K562 (cell line): ENCODE data around the gene PCBD2. TPM values are rescaled to one million over a fixed set of nuclear protein-coding genes. Genes with fewer than 3 reads are reported as not detected.
A peak's percentile ranks its signal among the peaks of the same experiment; 100 is the strongest.

ENCODE experiments used
- ATF7 ChIP-seq: fragments of 450-650 bp; IDR thresholded peaks from 2 replicates; pipeline ENCODE4 v1.7.1; 2014; ENCODE audit warnings: mild to moderate bottlenecking, moderate library complexity
- CREB3L1 ChIP-seq: fragments of 450-650 bp; IDR thresholded peaks from 2 replicates; pipeline ENCODE4 v1.6.1; 2014; ENCODE audit warnings: low read depth, mild to moderate bottlenecking, moderate library complexity, borderline replicate concordance
- HDAC2 ChIP-seq: fragments of 450-650 bp; IDR thresholded peaks from 2 replicates; pipeline ENCODE4 v1.6.1; 2016; ENCODE audit warnings: mild to moderate bottlenecking
- HSF4 ChIP-seq: fragments of 250-450 bp; sonication (Bioruptor Pico); IDR thresholded peaks from 2 replicates; pipeline ENCODE4 v2.1.2; 2022; ENCODE audit warnings: mild to moderate bottlenecking, moderate library complexity, borderline replicate concordance
- JUN ChIP-seq, 2 experiments: sonication (generic) in 1 of 2; formaldehyde crosslinking in 1 of 2; IDR thresholded peaks; 2 replicates each; pipeline versions ENCODE4 v1.6.1 to v1.8.0; 2012 to 2022; ENCODE audit warnings: borderline replicate concordance in 2 of 2, mild to moderate bottlenecking in 2 of 2, improper control_type of control experiment in 1 of 2, low read depth in 1 of 2, low read length in 1 of 2, missing genetic modification reagents in 1 of 2
- KLF1 ChIP-seq: fragments of 450-650 bp; IDR thresholded peaks from 2 replicates; pipeline ENCODE4 v1.6.1; 2016; ENCODE audit warnings: missing genetic modification characterization, missing compliant biosample characterization
- MCM7 ChIP-seq, 2 experiments: fragments of 450-650 bp; IDR thresholded peaks; 2 replicates each; pipeline ENCODE4 v1.6.1; 2016 to 2018
- NBN ChIP-seq: fragments of 450-650 bp; IDR thresholded peaks from 2 replicates; pipeline ENCODE4 v1.6.1; 2016; ENCODE audit warnings: low read depth, mild to moderate bottlenecking
- RBM34 ChIP-seq: fragments of 200-400 bp; formaldehyde crosslinking; IDR thresholded peaks from 2 replicates; pipeline ENCODE4 v1.6.1; 2018; ENCODE audit warnings: low read length, borderline replicate concordance; ENCODE audit not compliant: insufficient read depth
- RNF219 ChIP-seq: fragments of 250-450 bp; sonication (Bioruptor Pico); IDR thresholded peaks from 2 replicates; pipeline ENCODE4 v1.5.0; 2022; ENCODE audit warnings: mild to moderate bottlenecking
- TAL1 ChIP-seq: fragments of 450-650 bp; IDR thresholded peaks from 2 replicates; pipeline ENCODE4 v1.6.1; 2016; ENCODE audit warnings: mild to moderate bottlenecking
- TCF7 ChIP-seq: sonication (generic); IDR thresholded peaks from 2 replicates; pipeline ENCODE4 v1.6.1; 2016; ENCODE audit warnings: antibody characterized with exemption, borderline replicate concordance
- TCFL5 ChIP-seq: fragments of 250-450 bp; sonication (Bioruptor Pico); conservative IDR thresholded peaks from 2 replicates; pipeline ENCODE4 v1.6.1; 2021; ENCODE audit warnings: mild to moderate bottlenecking, moderate library complexity, matching md5 sums
- ZFP30 ChIP-seq: fragments of 250-450 bp; sonication (Bioruptor Pico); IDR thresholded peaks from 2 replicates; pipeline ENCODE4 v1.8.0; 2022; ENCODE audit warnings: moderate library complexity, mild to moderate bottlenecking, inconsistent platforms, borderline replicate concordance
- ZNF175 ChIP-seq: fragments of 200-800 bp; sonication (Bioruptor generic); IDR thresholded peaks from 2 replicates; pipeline ENCODE4 v1.6.1; 2016; ENCODE audit warnings: low read depth, mild to moderate bottlenecking, missing genetic modification characterization, missing compliant biosample characterization
- ZNF217 ChIP-seq: sonication (generic); formaldehyde crosslinking; IDR thresholded peaks from 2 replicates; pipeline ENCODE4 v1.8.0; 2022; ENCODE audit warnings: mild to moderate bottlenecking, missing genetic modification reagents
- ZNF408 ChIP-seq: fragments of 250-450 bp; sonication (Bioruptor Pico); IDR thresholded peaks from 2 replicates; pipeline ENCODE4 v1.4.0; 2020; ENCODE audit warnings: low read depth, mild to moderate bottlenecking, moderate library complexity
- ZNF41 ChIP-seq: fragments of 250-450 bp; sonication (Bioruptor Pico); conservative IDR thresholded peaks from 2 replicates; pipeline ENCODE4 v1.4.0; 2020; ENCODE audit warnings: mild to moderate bottlenecking
- ZNF444 ChIP-seq: fragments of 250-450 bp; sonication (Bioruptor Pico); IDR thresholded peaks from 2 replicates; pipeline ENCODE4 v1.4.0; 2020; ENCODE audit warnings: mild to moderate bottlenecking, moderate library complexity
- ZNF695 ChIP-seq: fragments of 450-650 bp; formaldehyde crosslinking; IDR thresholded peaks from 2 replicates; pipeline ENCODE4 v1.4.0; 2020; ENCODE audit warnings: mild to moderate bottlenecking, moderate library complexity
- ZNF699 ChIP-seq: fragments of 250-450 bp; sonication (Bioruptor Pico); IDR thresholded peaks from 2 replicates; pipeline ENCODE4 v1.8.0; 2021; ENCODE audit warnings: mild to moderate bottlenecking, moderate library complexity; ENCODE audit not compliant: insufficient replicate concordance
- ZNF76 ChIP-seq: fragments of 250-450 bp; sonication (Bioruptor Pico); IDR thresholded peaks from 2 replicates; pipeline ENCODE4 v1.4.0; 2020; ENCODE audit warnings: mild to moderate bottlenecking, moderate library complexity, borderline replicate concordance
- ZZZ3 ChIP-seq: fragments of 450-650 bp; IDR thresholded peaks from 2 replicates; pipeline ENCODE4 v1.6.1; 2016; ENCODE audit warnings: antibody characterized with exemption, mild to moderate bottlenecking, moderate library complexity
- polyA plus RNA-seq, 8 experiments: library from polyadenylated mRNA; depleted of rRNA in 4 of 8; stranded (reverse) in 5 of 8; unstranded in 3 of 8; fragments of >200 nt; fragmentation: Nextera tagmentation in 2 of 8; fragmentation: Illumina TruSeq in 1 of 8; extraction: Ambion mirVana in 2 of 8; extraction: Trizol in 1 of 8; gene quantifications; 2 replicates each; pipeline versions ENCODE4 v1.2.1 to v1.2.3, GENCODE V29; 2011 to 2014; ENCODE audit warnings: inconsistent platforms in 1 of 8, missing spikeins in 1 of 8
- total RNA-seq, 7 experiments: library from RNA; depleted of rRNA in 6 of 7; stranded (reverse); fragments of >200 nt in 6 of 7; fragmentation: Illumina TruSeq in 2 of 7; extraction: Trizol in 2 of 7; gene quantifications; 2 replicates each; pipeline versions ENCODE4 v1.2.1 to v1.2.3, GENCODE V29; 2011 to 2021; ENCODE audit warnings: low replicate concordance in 1 of 7
- TF ChIP-seq, protein P1 (sequence below): fragments of 250-450 bp; sonication (Bioruptor Pico); IDR thresholded peaks from 2 replicates; pipeline ENCODE4 v1.5.0; 2021

The PCBD2 gene
- total and polyA plus RNA-seq, 9 of the 15 experiments (the other 6 are each of a cell fraction or from before 2014, with no cell fraction given) = 5.2 to 13.8 (median 7.8) TPM

- TF ChIP-seq RNF219 (CRISPR knock-in tag) (no peak), ZNF41 (CRISPR knock-in tag) (no peak), ZNF76 (CRISPR knock-in tag) (no peak), NBN (no peak), MCM7 (IDR thresholded peaks at IDR 0.05) (no peak), ZNF444 (CRISPR knock-in tag) (no peak), TAL1 (no peak), HSF4 (CRISPR knock-in tag) (no peak), ZNF217 (CRISPR knock-in tag) (no peak), ZZZ3 (no peak), ZNF408 (CRISPR knock-in tag) (no peak), ATF7 (peak; percentile 57; the same call in 1 of the 2 replicates), RBM34 (0 out of 2 replicates have a peak, but pooled peaks have one; percentile 89), CREB3L1 (no peak), ZNF175 (no peak), ZNF695 (no peak), KLF1 (tag) (no peak), TCF7 (no peak), JUN (IDR thresholded peaks at IDR 0.05; ENCODE audit: borderline replicate concordance, low read depth, low read length) (peak; percentile 3; the same call in 1 of the 2 replicates), JUN (CRISPR knock-in tag; IDR thresholded peaks at IDR 0.05; ENCODE audit: borderline replicate concordance) (no peak), HDAC2 (no peak), ZFP30 (CRISPR knock-in tag) (no peak), ZNF699 (CRISPR knock-in tag) (no peak), TCFL5 (no peak)
- TF ChIP-seq, protein P1, sequence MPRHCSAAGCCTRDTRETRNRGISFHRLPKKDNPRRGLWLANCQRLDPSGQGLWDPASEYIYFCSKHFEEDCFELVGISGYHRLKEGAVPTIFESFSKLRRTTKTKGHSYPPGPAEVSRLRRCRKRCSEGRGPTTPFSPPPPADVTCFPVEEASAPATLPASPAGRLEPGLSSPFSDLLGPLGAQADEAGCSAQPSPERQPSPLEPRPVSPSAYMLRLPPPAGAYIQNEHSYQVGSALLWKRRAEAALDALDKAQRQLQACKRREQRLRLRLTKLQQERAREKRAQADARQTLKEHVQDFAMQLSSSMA = no peak
Observed at GRCh38 chr5:134873987-134874830, 30.7 kb upstream of the PCBD2 start, which contains the start of gene TXNDC15 (continued).
